ENCODE results near the gene RASAL2. TPM values are rescaled to one million over a fixed set of nuclear protein-coding genes. Genes with fewer than 3 reads are reported as not detected.
"Not testable (repeated sequence)": the region's sequence is repeated elsewhere in the genome, so short reads cannot be mapped to it uniquely, and the experiment has no call there.

The RASAL2 gene
- total RNA-seq, 1 experiment from 2014 or later, result 56.9 TPM

- ChIA-PET CTCF (interaction anchor here (0.5 to 12.8 kb wide), 91 partner anchors 13 to 1631 kb away, joined by 3 to 309 read pairs (median 4); partner anchors contain the start of gene TEX35), POLR2A (interaction anchor here (0.7 to 1.6 kb wide), 3 partner anchors 37 to 202 kb away, joined by 3 to 13 read pairs (median 4); no protein-coding TSS in a partner anchor)
- intact Hi-C loops (cut with micrococcal nuclease), result loop anchor here (1.0 to 2.0 kb wide), 3 partner anchors 191 to 554 kb away; no protein-coding TSS in a partner anchor
- H3K4me3 Mint-ChIP-seq (ENCODE audit: unreplicated experiment), result no peak overlapping the region
- H3K4me1 Mint-ChIP-seq (ENCODE audit: insufficient read depth, unreplicated experiment), result no peaks in the 10 kb centered on the region
- H3K9me3 Mint-ChIP-seq (ENCODE audit: unreplicated experiment), result no peaks in the 10 kb centered on the region
- peak; percentile 85 for DNase-seq (ENCODE audit: unreplicated experiment)
- no peaks in the 10 kb centered on the region for H3K36me3 Mint-ChIP-seq (ENCODE audit: insufficient read depth, unreplicated experiment)
- no peak overlapping the region for H3K27ac Mint-ChIP-seq (ENCODE audit: low read depth, unreplicated experiment)
- H3K27me3 Mint-ChIP-seq (ENCODE audit: insufficient read depth, unreplicated experiment), result no peaks in the 10 kb centered on the region
- BruUV-seq (replicated peaks), result no TSS peak
- peak; percentile 98 for TF ChIP-seq CTCF (IDR thresholded peaks at IDR 0.05; ENCODE audit: unreplicated experiment)
These were observed 407.9 kb downstream of the RASAL2 start for GRCh38 chr1:178501705-178502329.

- Mint-ChIP-seq H3K9me3 (ENCODE audit: unreplicated experiment) (no peaks in the 10 kb centered on the region), H3K36me3 (ENCODE audit: insufficient read depth, unreplicated experiment) (no peaks in the 10 kb centered on the region), H3K27me3 (ENCODE audit: insufficient read depth, unreplicated experiment) (no peaks in the 10 kb centered on the region), H3K27ac (ENCODE audit: low read depth, unreplicated experiment) (no peak overlapping the region), H3K4me3 (ENCODE audit: unreplicated experiment) (no peak overlapping the region), H3K4me1 (ENCODE audit: insufficient read depth, unreplicated experiment) (no peaks in the 10 kb centered on the region)
- intact Hi-C loops (cut with micrococcal nuclease), result no loop called here
- TF ChIP-seq CTCF (IDR thresholded peaks at IDR 0.05; ENCODE audit: unreplicated experiment), result no peak
- CTCF ChIA-PET, result interaction anchor here (0.5 to 12.8 kb wide), 76 partner anchors 12 to 1137 kb away, joined by 3 to 309 read pairs (median 4); partner anchors contain the start of gene TEX35
- BruUV-seq (replicated peaks), result no TSS peak
- POLR2A ChIA-PET, result interaction anchor here (0.7 to 1.6 kb wide), 3 partner anchors 38 to 203 kb away, joined by 3 to 13 read pairs (median 4); no protein-coding TSS in a partner anchor
- no peak for DNase-seq (ENCODE audit: unreplicated experiment)
These were observed 408.4 kb downstream of the RASAL2 start for GRCh38 chr1:178502330-178502714.

- H3K4me3 Mint-ChIP-seq (ENCODE audit: unreplicated experiment), result no peak overlapping the region
- H3K4me1 Mint-ChIP-seq (ENCODE audit: insufficient read depth, unreplicated experiment), result no peaks in the 10 kb centered on the region
- CTCF ChIA-PET, result interaction anchor here (0.7 to 12.8 kb wide), 21 partner anchors 8 to 574 kb away, joined by 3 to 309 read pairs (median 8); partner anchors contain the start of gene TEX35
- POLR2A ChIA-PET, result no interaction called here
- DNase-seq (ENCODE audit: unreplicated experiment), result no peak
- BruUV-seq (replicated peaks), result no TSS peak
- intact Hi-C loops (cut with micrococcal nuclease), result no loop called here
- no peaks in the 10 kb centered on the region for H3K27me3 Mint-ChIP-seq (ENCODE audit: insufficient read depth, unreplicated experiment)
- H3K27ac Mint-ChIP-seq (ENCODE audit: low read depth, unreplicated experiment), result no peak overlapping the region
- H3K36me3 Mint-ChIP-seq (ENCODE audit: insufficient read depth, unreplicated experiment), result no peaks in the 10 kb centered on the region
- TF ChIP-seq CTCF (IDR thresholded peaks at IDR 0.05; ENCODE audit: unreplicated experiment), result no peak
- H3K9me3 Mint-ChIP-seq (ENCODE audit: unreplicated experiment), result no peaks in the 10 kb centered on the region
These were observed 409.0 kb downstream of the RASAL2 start for GRCh38 chr1:178502856-178503255.

GRCh38 chr1:178503316-178503715, 409.4 kb downstream of the RASAL2 start:
- H3K4me1 Mint-ChIP-seq (ENCODE audit: insufficient read depth, unreplicated experiment); intact Hi-C loops (cut with micrococcal nuclease); H3K27me3 Mint-ChIP-seq (ENCODE audit: insufficient read depth, unreplicated experiment); H3K9me3 Mint-ChIP-seq (ENCODE audit: unreplicated experiment); H3K4me3 Mint-ChIP-seq (ENCODE audit: unreplicated experiment); DNase-seq (ENCODE audit: unreplicated experiment); H3K36me3 Mint-ChIP-seq (ENCODE audit: insufficient read depth, unreplicated experiment); BruUV-seq (replicated peaks); H3K27ac Mint-ChIP-seq (ENCODE audit: low read depth, unreplicated experiment): not testable (repeated sequence)
- ChIA-PET POLR2A (interaction anchor here (0.7 kb wide), 1 partner anchor 382 kb away, joined by 3 read pairs; no protein-coding TSS in a partner anchor), CTCF (interaction anchor here (0.6 to 12.8 kb wide), 18 partner anchors 8 to 1550 kb away, joined by 3 to 309 read pairs (median 4); partner anchors contain the start of gene TEX35)

All from MCF 10A (cell line).